ENCODE results near the gene CCL5. TPM values are rescaled to one million over a fixed set of nuclear protein-coding genes. Genes with fewer than 3 reads are reported as not detected.

CCL5 gene
- total RNA-seq, 6 experiments from 2014 or later = 0.19 TPM; not detected in 5

GRCh38 chr17:35841505-35841904 lies 38.7 kb downstream of the CCL5 start:
- Mint-ChIP-seq H3K4me3 (no peak overlapping the region), H3K27me3 (ENCODE audit: insufficient read depth) (no peaks in the 10 kb centered on the region), H3K9me3 (no peaks in the 10 kb centered on the region), H3K36me3 (ENCODE audit: low read depth) (peaks cover 20% of the 10 kb centered on the region), H3K27ac (no peak overlapping the region; the same call in 1 of the 2 replicates), H3K4me1 (ENCODE audit: low read depth) (peaks cover 18% of the 10 kb centered on the region)
- TF ChIP-seq CTCF (IDR thresholded peaks at IDR 0.05) = no peak
- DNase-seq = no peak

- H3K4me3 Mint-ChIP-seq = no peak overlapping the region
- peaks cover 24% of the 10 kb centered on the region for H3K36me3 Mint-ChIP-seq (ENCODE audit: low read depth)
- DNase-seq = no peak
- no peaks in the 10 kb centered on the region for H3K27me3 Mint-ChIP-seq (ENCODE audit: insufficient read depth)
- H3K9me3 Mint-ChIP-seq = no peaks in the 10 kb centered on the region
- H3K27ac Mint-ChIP-seq = no peak overlapping the region
- H3K4me1 Mint-ChIP-seq (ENCODE audit: low read depth) = peaks cover 14% of the 10 kb centered on the region
- no peak for TF ChIP-seq CTCF (IDR thresholded peaks at IDR 0.05)
Observed at GRCh38 chr17:35841101-35841500, 39.1 kb downstream of the CCL5 start.

- Mint-ChIP-seq H3K4me3 (no peak overlapping the region), H3K36me3 (ENCODE audit: low read depth) (peaks cover 42% of the 10 kb centered on the region), H3K27me3 (ENCODE audit: insufficient read depth) (no peaks in the 10 kb centered on the region; the same call in 1 of the 2 replicates), H3K27ac (no peak overlapping the region), H3K9me3 (no peaks in the 10 kb centered on the region), H3K4me1 (ENCODE audit: low read depth) (no peaks in the 10 kb centered on the region)
- TF ChIP-seq CTCF (IDR thresholded peaks at IDR 0.05) = no peak
- DNase-seq = no peak
Observed at GRCh38 chr17:35825206-35825605, 55.0 kb downstream of the CCL5 start.

Other genes with a start within 250 kb of the CCL5 start
- 1 to 10 TPM; 1.7 to 5.0 (median 1.8) TPM for gene RASL10B, start 148.7 kb downstream of the CCL5 start, total RNA-seq (2021; fragmentation: NEBNext Ultra II Directional; extraction: Animal tissue kit (Norgen Biotek cat#: 25700))
- not detected for gene GAS2L2, start 127.1 kb downstream of the CCL5 start, total RNA-seq (2021; fragmentation: NEBNext Ultra II Directional; extraction: Animal tissue kit (Norgen Biotek cat#: 25700))
- gene C17orf50, start 119.5 kb downstream of the CCL5 start, total RNA-seq (2021; fragmentation: NEBNext Ultra II Directional; extraction: Animal tissue kit (Norgen Biotek cat#: 25700)) = not detected
- not detected for gene MMP28, start 84.7 kb downstream of the CCL5 start, total RNA-seq (2021; fragmentation: NEBNext Ultra II Directional; extraction: Animal tissue kit (Norgen Biotek cat#: 25700))
- 100 to 1,000 TPM; 132 to 170 (median 146) TPM for gene TAF15, start 70.9 kb downstream of the CCL5 start, total RNA-seq (2021; fragmentation: NEBNext Ultra II Directional; extraction: Animal tissue kit (Norgen Biotek cat#: 25700))
- gene HEATR9, start 11.5 kb downstream of the CCL5 start, total RNA-seq (2021; fragmentation: NEBNext Ultra II Directional; extraction: Animal tissue kit (Norgen Biotek cat#: 25700)) = not detected
- gene RDM1, start 50.4 kb upstream of the CCL5 start, total RNA-seq (2021; fragmentation: NEBNext Ultra II Directional; extraction: Animal tissue kit (Norgen Biotek cat#: 25700)) = under 1 TPM in 4 of 6 experiments, not detected in 2; 0.23 to 0.76 (median 0.53) TPM
- not detected for gene LYZL6, start 63.4 kb upstream of the CCL5 start, total RNA-seq (2021; fragmentation: NEBNext Ultra II Directional; extraction: Animal tissue kit (Norgen Biotek cat#: 25700))
- not detected for gene CCL16, start 101.1 kb upstream of the CCL5 start, total RNA-seq (2021; fragmentation: NEBNext Ultra II Directional; extraction: Animal tissue kit (Norgen Biotek cat#: 25700))
- gene CCL14, start 106.4 kb upstream of the CCL5 start, total RNA-seq (2021; fragmentation: NEBNext Ultra II Directional; extraction: Animal tissue kit (Norgen Biotek cat#: 25700)) = not detected
- gene CCL15, start 121.2 kb upstream of the CCL5 start, total RNA-seq (2021; fragmentation: NEBNext Ultra II Directional; extraction: Animal tissue kit (Norgen Biotek cat#: 25700)) = not detected
- gene CCL23, start 137.6 kb upstream of the CCL5 start, total RNA-seq (2021; fragmentation: NEBNext Ultra II Directional; extraction: Animal tissue kit (Norgen Biotek cat#: 25700)) = not detected
- not detected for gene CCL18, start 183.9 kb upstream of the CCL5 start, total RNA-seq (2021; fragmentation: NEBNext Ultra II Directional; extraction: Animal tissue kit (Norgen Biotek cat#: 25700))
- not detected for gene CCL3, start 209.8 kb upstream of the CCL5 start, total RNA-seq (2021; fragmentation: NEBNext Ultra II Directional; extraction: Animal tissue kit (Norgen Biotek cat#: 25700))
- not detected for gene CCL4, start 223.5 kb upstream of the CCL5 start, total RNA-seq (2021; fragmentation: NEBNext Ultra II Directional; extraction: Animal tissue kit (Norgen Biotek cat#: 25700))

All from HFFc6 (cell line).